Smooth muscle cell (in vitro differentiated cells): ENCODE results near the gene ANKK1. TPM values are rescaled to one million over a fixed set of nuclear protein-coding genes. Genes with fewer than 3 reads are reported as not detected.

Experiments
- DNase-seq: peaks from one replicate; lab custom pipeline; 2025; ENCODE audit not compliant: unreplicated experiment; lab: John Stamatoyannopoulos, UW
- H2AFZ ChIP-seq: fragments of 200-600 bp; sonication (generic); 2 replicates; pipeline ENCODE4 v1.6.0; 2016; ENCODE audit warnings: antibody characterized with exemption, low read depth, mild to moderate bottlenecking
- H3F3A ChIP-seq: fragments of 200-600 bp; sonication (generic); 2 replicates; pipeline ENCODE4 v1.6.0; 2017; ENCODE audit warnings: antibody characterized with exemption, low read depth
- H3K27ac ChIP-seq: fragments of 200-600 bp; sonication (generic); 2 replicates; pipeline ENCODE4 v1.5.1; 2016; ENCODE audit warnings: low read depth, mild to moderate bottlenecking
- H3K27me3 ChIP-seq: fragments of 200-600 bp; sonication (generic); 2 replicates; pipeline ENCODE4 v1.6.1; 2016; ENCODE audit warnings: low read depth, mild to moderate bottlenecking
- H3K36me3 ChIP-seq: fragments of 200-600 bp; sonication (generic); 2 replicates; pipeline ENCODE4 v1.5.1; 2016; ENCODE audit warnings: low read depth
- H3K4me1 ChIP-seq: fragments of 200-600 bp; sonication (generic); 2 replicates; pipeline ENCODE4 v1.5.1; 2016; ENCODE audit warnings: low read depth
- H3K4me2 ChIP-seq: fragments of 200-600 bp; sonication (generic); 2 replicates; pipeline ENCODE4 v1.6.0; 2016; ENCODE audit warnings: mild to moderate bottlenecking
- H3K4me3 ChIP-seq: fragments of 200-600 bp; sonication (generic); 2 replicates; pipeline ENCODE4 v1.5.1; 2016; ENCODE audit warnings: mild to moderate bottlenecking
- H3K79me2 ChIP-seq: fragments of 200-600 bp; sonication (generic); 2 replicates; pipeline ENCODE4 v1.6.0; 2016; ENCODE audit warnings: low read depth, mild to moderate bottlenecking
- H3K9ac ChIP-seq: fragments of 200-600 bp; sonication (generic); 2 replicates; pipeline ENCODE4 v1.6.0; 2016; ENCODE audit warnings: low read depth
- H3K9me3 ChIP-seq: fragments of 200-600 bp; sonication (generic); replicated peaks from 2 replicates; pipeline ENCODE4 v1.5.1; 2016; ENCODE audit warnings: low read depth
- H4K20me1 ChIP-seq: fragments of 200-600 bp; sonication (generic); 2 replicates; pipeline ENCODE4 v1.6.0; 2016; ENCODE audit warnings: low read depth
- WGBS: methylation state at CpG from one replicate; pipeline ENCODE4 v1.1.7; 2016; ENCODE audit warnings: low lambda C conversion rate; 5-methylcytosine and 5-hydroxymethylcytosine counted together
- polyA plus RNA-seq: library from polyadenylated mRNA; unstranded; fragments of >200 nt; fragmentation: Nextera tagmentation; extraction: Ambion mirVana; gene quantifications from 2 replicates; pipeline ENCODE4 v1.2.1, GENCODE V29; 2016
- total RNA-seq: library from RNA; depleted of rRNA; stranded (reverse); fragments of >200 nt; gene quantifications from 2 replicates; pipeline ENCODE4 v1.2.3, GENCODE V29; 2014
- TF ChIP-seq, protein P1 (sequence below): fragments of 200-600 bp; sonication (generic); IDR thresholded peaks from 2 replicates; pipeline ENCODE4 v1.5.1; 2017; ENCODE audit warnings: borderline replicate concordance, mild to moderate bottlenecking, antibody characterized with exemption; ENCODE audit not compliant: insufficient read depth, poor library complexity, severe bottlenecking

The ANKK1 gene
- total and polyA plus RNA-seq, 2 experiments from 2014 or later = not detected

DNA sequence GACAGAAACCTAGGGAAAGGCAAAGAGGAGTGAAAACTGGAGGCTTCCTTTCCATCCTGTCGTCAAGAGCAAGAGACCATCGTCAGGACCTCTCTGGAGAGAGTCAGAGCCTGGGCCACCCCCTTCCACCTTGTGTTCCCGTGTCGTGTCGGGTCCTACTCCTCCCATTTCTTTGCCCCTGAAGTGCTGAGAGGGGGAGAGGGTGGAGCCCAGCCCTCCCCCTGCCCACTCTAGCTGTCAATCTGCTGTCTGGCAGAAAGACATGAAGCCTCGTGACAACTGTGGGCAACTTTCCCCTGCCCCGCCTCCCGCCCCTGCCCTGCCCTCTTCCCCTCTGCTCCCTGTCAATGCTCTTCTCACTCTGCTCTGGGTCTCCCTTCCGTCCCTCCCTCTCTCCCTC lies 20.6 kb downstream of the ANKK1 start:
- no peak overlapping the region for H3K9ac ChIP-seq
- DNase-seq = no peak
- H3K9me3 ChIP-seq = no peaks in the 10 kb centered on the region
- H3K36me3 ChIP-seq = no peaks in the 10 kb centered on the region
- H3F3A ChIP-seq = no peaks in the 10 kb centered on the region
- no peaks in the 10 kb centered on the region for H3K79me2 ChIP-seq
- no peak overlapping the region for H3K4me3 ChIP-seq
- WGBS = 74% methylated on average over 9 of the region's 9 CpGs
- no peak overlapping the region for H2AFZ ChIP-seq
- H3K27ac ChIP-seq = no peak overlapping the region
- peaks cover 11% of the 10 kb centered on the region for H3K27me3 ChIP-seq
- H3K4me1 ChIP-seq = no peaks in the 10 kb centered on the region
- no peak overlapping the region for H3K4me2 ChIP-seq
- no peaks in the 10 kb centered on the region for H4K20me1 ChIP-seq
- TF ChIP-seq, protein P1, sequence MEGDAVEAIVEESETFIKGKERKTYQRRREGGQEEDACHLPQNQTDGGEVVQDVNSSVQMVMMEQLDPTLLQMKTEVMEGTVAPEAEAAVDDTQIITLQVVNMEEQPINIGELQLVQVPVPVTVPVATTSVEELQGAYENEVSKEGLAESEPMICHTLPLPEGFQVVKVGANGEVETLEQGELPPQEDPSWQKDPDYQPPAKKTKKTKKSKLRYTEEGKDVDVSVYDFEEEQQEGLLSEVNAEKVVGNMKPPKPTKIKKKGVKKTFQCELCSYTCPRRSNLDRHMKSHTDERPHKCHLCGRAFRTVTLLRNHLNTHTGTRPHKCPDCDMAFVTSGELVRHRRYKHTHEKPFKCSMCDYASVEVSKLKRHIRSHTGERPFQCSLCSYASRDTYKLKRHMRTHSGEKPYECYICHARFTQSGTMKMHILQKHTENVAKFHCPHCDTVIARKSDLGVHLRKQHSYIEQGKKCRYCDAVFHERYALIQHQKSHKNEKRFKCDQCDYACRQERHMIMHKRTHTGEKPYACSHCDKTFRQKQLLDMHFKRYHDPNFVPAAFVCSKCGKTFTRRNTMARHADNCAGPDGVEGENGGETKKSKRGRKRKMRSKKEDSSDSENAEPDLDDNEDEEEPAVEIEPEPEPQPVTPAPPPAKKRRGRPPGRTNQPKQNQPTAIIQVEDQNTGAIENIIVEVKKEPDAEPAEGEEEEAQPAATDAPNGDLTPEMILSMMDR = no peak

DNA sequence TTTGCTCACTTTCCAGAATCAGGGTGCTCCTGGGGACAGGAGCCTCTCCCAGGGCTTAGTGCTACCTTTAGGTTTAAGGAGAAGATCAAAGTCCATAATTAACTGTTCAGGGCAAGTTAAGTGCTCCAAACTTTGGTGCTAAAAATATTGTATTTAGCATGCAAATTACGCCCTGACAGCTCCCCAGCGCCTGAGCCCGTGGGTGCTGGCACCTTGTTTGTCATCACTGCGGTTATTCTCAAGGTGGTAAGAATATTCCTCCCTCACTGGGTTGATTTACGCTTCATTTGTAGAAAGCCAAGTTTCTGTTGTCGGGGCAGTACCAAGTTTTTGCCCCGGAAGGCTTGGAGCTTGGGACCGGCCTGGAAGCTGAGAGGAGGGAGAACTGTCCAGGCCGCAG lies 21.3 kb downstream of the ANKK1 start:
- H3K27ac ChIP-seq = no peak overlapping the region
- H3K9me3 ChIP-seq = no peaks in the 10 kb centered on the region
- TF ChIP-seq, protein P1 = no peak
- H3K4me2 ChIP-seq = no peak overlapping the region
- no peaks in the 10 kb centered on the region for H3K4me1 ChIP-seq
- H3K9ac ChIP-seq = no peak overlapping the region
- no peak overlapping the region for H3K4me3 ChIP-seq
- no peak overlapping the region for H2AFZ ChIP-seq
- H3F3A ChIP-seq = no peaks in the 10 kb centered on the region
- no peaks in the 10 kb centered on the region for H4K20me1 ChIP-seq
- no peaks in the 10 kb centered on the region for H3K79me2 ChIP-seq
- no peaks in the 10 kb centered on the region for H3K36me3 ChIP-seq
- peaks cover 5% of the 10 kb centered on the region for H3K27me3 ChIP-seq
- 91% methylated on average over 9 of the region's 9 CpGs for WGBS
- DNase-seq = no peak

DNA sequence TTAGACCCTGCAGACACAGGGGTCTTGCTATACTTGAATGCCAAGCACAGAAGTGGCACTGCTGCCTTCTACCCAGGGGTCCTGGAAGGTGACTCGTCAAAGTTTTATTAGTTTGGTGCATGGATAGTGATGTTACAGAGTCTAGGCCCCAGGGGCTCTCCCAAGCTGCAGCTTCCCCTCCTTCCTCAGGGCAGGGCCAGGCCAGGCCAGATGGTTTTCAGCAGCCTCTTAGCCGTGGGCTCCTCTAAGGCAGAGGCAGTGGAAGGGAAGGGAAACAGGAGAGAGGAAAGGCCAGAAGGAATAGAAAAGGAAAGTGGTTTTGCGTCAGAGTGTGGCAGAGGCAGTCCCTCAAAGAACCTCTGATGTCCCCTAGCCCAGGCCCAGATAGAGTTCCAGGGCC lies 21.9 kb downstream of the ANKK1 start:
- no peaks in the 10 kb centered on the region for H4K20me1 ChIP-seq
- DNase-seq = no peak
- no peak overlapping the region for H3K9ac ChIP-seq
- no peaks in the 10 kb centered on the region for H3F3A ChIP-seq
- H3K36me3 ChIP-seq = no peaks in the 10 kb centered on the region
- WGBS = 87% methylated on average over 3 of the region's 3 CpGs
- no peaks in the 10 kb centered on the region for H3K9me3 ChIP-seq
- no peak overlapping the region for H3K27ac ChIP-seq
- no peaks in the 10 kb centered on the region for H3K79me2 ChIP-seq
- peaks cover 4% of the 10 kb centered on the region for H3K27me3 ChIP-seq
- TF ChIP-seq, protein P1 = no peak
- no peak overlapping the region for H2AFZ ChIP-seq
- no peak overlapping the region for H3K4me2 ChIP-seq
- no peaks in the 10 kb centered on the region for H3K4me1 ChIP-seq
- H3K4me3 ChIP-seq = no peak overlapping the region

DNA sequence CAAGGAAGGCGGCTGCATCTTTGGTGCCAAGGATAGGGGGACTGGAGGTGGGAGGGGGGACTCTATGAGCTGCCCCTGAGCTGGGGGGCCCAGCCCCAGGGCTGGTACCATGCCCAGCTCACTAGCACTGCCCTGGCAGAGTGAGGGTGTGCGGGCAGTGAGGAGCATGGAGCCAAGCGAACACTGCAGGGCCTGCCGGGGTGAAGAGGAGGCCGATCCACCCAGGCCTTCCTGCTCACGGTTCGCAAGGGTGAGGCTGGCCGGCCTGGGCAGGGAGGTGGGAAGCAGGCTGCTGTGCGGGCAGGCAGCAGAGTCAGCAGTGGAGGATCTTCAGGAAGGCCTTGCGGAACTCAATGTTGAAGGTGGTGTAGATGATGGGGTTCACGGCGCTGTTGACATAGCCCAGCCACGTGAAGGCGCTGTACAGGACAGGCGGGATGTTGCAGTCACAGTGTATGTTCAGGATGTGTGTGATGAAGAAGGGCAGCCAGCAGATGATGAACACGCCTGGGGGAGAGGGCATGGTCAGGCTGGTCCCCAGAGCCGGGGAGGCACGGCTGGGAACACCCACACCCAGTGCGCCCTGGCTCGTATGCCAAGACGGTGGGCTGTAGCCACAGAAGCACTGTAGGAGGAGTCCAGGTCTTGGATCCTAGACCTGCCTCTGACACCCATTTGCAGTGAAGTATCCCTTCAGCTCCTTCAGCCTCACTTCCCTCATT lies 23.0 kb downstream of the ANKK1 start:
- Histone ChIP-seq H2AFZ (no peak overlapping the region), H3K4me1 (no peaks in the 10 kb centered on the region), H3K9ac (no peak overlapping the region), H3F3A (no peaks in the 10 kb centered on the region), H3K27ac (no peak overlapping the region), H3K9me3 (no peaks in the 10 kb centered on the region), H3K4me2 (no peak overlapping the region), H4K20me1 (no peaks in the 10 kb centered on the region), H3K36me3 (no peaks in the 10 kb centered on the region), H3K27me3 (no peaks in the 10 kb centered on the region), H3K4me3 (no peak overlapping the region), H3K79me2 (no peaks in the 10 kb centered on the region)
- WGBS = 94% methylated on average over 21 of the region's 21 CpGs
- DNase-seq = no peak
- TF ChIP-seq, protein P1 = no peak
